Activated T-cell treated with anti-CD3 and anti-CD28 coated beads, Interleukin-2, amount 50 U/mL, for 48 hours (primary cell): ENCODE data around the gene ABCG1.

Experiments
- DNase-seq, 2 experiments: peaks; one replicate each; pipeline ENCODE4 v3.0.0-alpha.2; 2020

ABCG1 gene

GRCh38 chr21:42310411-42311001, 91.6 kb downstream of the ABCG1 start:
- no peak for DNase-seq

- DNase-seq, result no peak
These were observed 92.2 kb downstream of the ABCG1 start for GRCh38 chr21:42311160-42311559.

- peak in 1 of 2 experiments; percentile 13 for DNase-seq
These were observed 93.1 kb downstream of the ABCG1 start for GRCh38 chr21:42311816-42312625.

GRCh38 chr21:42312626-42313104, 93.7 kb downstream of the ABCG1 start:
- DNase-seq, result peak; percentile 4 to 11

- DNase-seq, result peak; percentile 11 to 13
These were observed 94.6 kb downstream of the ABCG1 start for GRCh38 chr21:42313501-42313969.

- peak; percentile 4 to 7 for DNase-seq
These were observed 95.8 kb downstream of the ABCG1 start for GRCh38 chr21:42314616-42315295.

GRCh38 chr21:42315296-42315891, 96.5 kb downstream of the ABCG1 start, which contains the start of gene TFF3:
Gene TFF3, minus strand, starts transcription at chr21:42315409. Its CDS starts 35 bp downstream, at chr21:42315374.
- peak; percentile 8 to 12 for DNase-seq

GRCh38 chr21:42316891-42317290, 98.0 kb downstream of the ABCG1 start:
- peak in 1 of 2 experiments; percentile 4 for DNase-seq

GRCh38 chr21:42317341-42317741, 98.4 kb downstream of the ABCG1 start:
- peak in 1 of 2 experiments; percentile 0 for DNase-seq

- DNase-seq, result peak; percentile 8 to 11
These were observed 99.1 kb downstream of the ABCG1 start for GRCh38 chr21:42317826-42318746.

- DNase-seq, result peak; percentile 19 to 26
These were observed 100.4 kb downstream of the ABCG1 start for GRCh38 chr21:42319376-42319775.

GRCh38 chr21:42319851-42320572, 101.1 kb downstream of the ABCG1 start:
- DNase-seq, result peak; percentile 14 to 16

GRCh38 chr21:42320791-42321190, 101.9 kb downstream of the ABCG1 start:
- peak; percentile 6 to 7 for DNase-seq

- DNase-seq, result peak in 1 of 2 experiments; percentile 0
These were observed 102.3 kb downstream of the ABCG1 start for GRCh38 chr21:42321231-42321630.

- peak; percentile 3 to 5 for DNase-seq
These were observed 102.9 kb downstream of the ABCG1 start for GRCh38 chr21:42321845-42322244.

GRCh38 chr21:42324896-42325295, 106.0 kb downstream of the ABCG1 start:
- peak in 1 of 2 experiments; percentile 7 for DNase-seq

- DNase-seq, result peak in 1 of 2 experiments; percentile 4
These were observed 111.7 kb downstream of the ABCG1 start for GRCh38 chr21:42330380-42331371.

- DNase-seq, result no peak
These were observed 112.7 kb downstream of the ABCG1 start for GRCh38 chr21:42331660-42332059.

GRCh38 chr21:42332557-42333317, 113.8 kb downstream of the ABCG1 start:
- DNase-seq, result peak in 1 of 2 experiments; percentile 5
